Fibroblast of lung (primary cell): ENCODE results near the gene SLC27A3.

Experiments used
- CTCF ChIP-seq, 2 donors: IDR thresholded peaks in 1 of 2; conservative IDR thresholded peaks in 1 of 2; 1 replicate in 1 of 2; 2 replicates in 1 of 2; pipeline ENCODE4 v1.5.1; 2011 to 2012; ENCODE audit warnings: low read length in 2 of 2, control low read depth in 1 of 2, inconsistent platforms in 1 of 2, low read depth in 1 of 2, mild to moderate bottlenecking in 1 of 2
- EZH2 ChIP-seq: IDR thresholded peaks from 2 replicates; pipeline ENCODE4 v1.5.1; 2012; ENCODE audit warnings: low read length, control low read depth, mild to moderate bottlenecking; ENCODE audit errors: missing control alignments

- TF ChIP-seq EZH2 (no peak), CTCF (conservative IDR thresholded peaks at IDR 0.05 in 1 of 2, IDR thresholded peaks at IDR 0.05 in 1 of 2; ENCODE audit: low read depth in 1 of 2, low read length in 2 of 2) (no peak)
Observed at GRCh38 chr1:153816283-153816889, 41.2 kb downstream of the SLC27A3 start.
